Left renal pelvis (tissue), 4 donors: ENCODE measurements around the gene DDX17. TPM values are rescaled to one million over a fixed set of nuclear protein-coding genes. Genes with fewer than 3 reads are reported as not detected.
"Not testable (repeated sequence)": the region's sequence is repeated elsewhere in the genome, so short reads cannot be mapped to it uniquely, and the experiment has no call there.

ENCODE experiments used
- DNase-seq, 4 donors: peaks; one replicate each; pipeline ENCODE4 v3.0.0-alpha.2; 2013; ENCODE audit warnings: low read depth in 4 of 4, low spot score in 3 of 4
- polyA plus RNA-seq, 4 donors: library from polyadenylated mRNA; unstranded; fragments of 120-200 nt; gene quantifications; one replicate each; pipeline ENCODE4 v1.2.1, GENCODE V29; 2013; ENCODE audit not compliant: insufficient read length in 4 of 4

DDX17 gene
- polyA plus RNA-seq, 4 donors = 639 to 1,046 (median 846) TPM

- no peak for DNase-seq
Measured at GRCh38 chr22:38494498-38494897, 11.6 kb downstream of the DDX17 start.

GRCh38 chr22:38491707-38492348, 14.3 kb downstream of the DDX17 start:
- DNase-seq = no peak

- no peak for DNase-seq
Measured at GRCh38 chr22:38490915-38491314, 15.2 kb downstream of the DDX17 start.

- no peak for DNase-seq
Measured at GRCh38 chr22:38490475-38490874, 15.6 kb downstream of the DDX17 start.

- DNase-seq = no peak
Measured at GRCh38 chr22:38489561-38490145, 16.5 kb downstream of the DDX17 start.

- DNase-seq = no peak
Measured at GRCh38 chr22:38489142-38489541, 17.0 kb downstream of the DDX17 start.

GRCh38 chr22:38487946-38488345, 18.2 kb downstream of the DDX17 start:
- no peak for DNase-seq

GRCh38 chr22:38485783-38486182, 20.3 kb downstream of the DDX17 start:
- DNase-seq = no peak

- no peak for DNase-seq
Measured at GRCh38 chr22:38484244-38484643, 21.9 kb downstream of the DDX17 start.

- no peak for DNase-seq
Measured at GRCh38 chr22:38482662-38483308, 23.3 kb downstream of the DDX17 start.

- no peak for DNase-seq
Measured at GRCh38 chr22:38481871-38482332, 24.2 kb downstream of the DDX17 start.

GRCh38 chr22:38481162-38481870, 24.8 kb downstream of the DDX17 start:
- DNase-seq = no peak

- DNase-seq = no peak
Measured at GRCh38 chr22:38479096-38479837, 26.8 kb downstream of the DDX17 start.

GRCh38 chr22:38477585-38477984, 28.5 kb downstream of the DDX17 start:
- DNase-seq = no peak

- no peak for DNase-seq
Measured at GRCh38 chr22:38474003-38474607, 32.0 kb downstream of the DDX17 start.

- no peak for DNase-seq
Measured at GRCh38 chr22:38471237-38471636, 34.9 kb downstream of the DDX17 start.

- not testable (repeated sequence) for DNase-seq
Measured at GRCh38 chr22:38470179-38470578, 35.9 kb downstream of the DDX17 start.

GRCh38 chr22:38469306-38469781, 36.8 kb downstream of the DDX17 start:
- no peak for DNase-seq

- no peak for DNase-seq
Measured at GRCh38 chr22:38468443-38469305, 37.4 kb downstream of the DDX17 start.
